ENCODE data around the gene ANO4.

The ANO4 gene

GRCh38 chr12:100789975-100790374 is 4.6 kb upstream of the ANO4 start:
- Histone ChIP-seq H3K27me3 (ENCODE audit: control insufficient read depth in 2 of 2, insufficient read depth in 2 of 2, low read length in 2 of 2) (peaks cover 3 to 8% of the 10 kb centered on the region in 2 donors), H3K9ac (ENCODE audit: low read depth in 1 of 2, low read length in 2 of 2) (no peak overlapping the region), H3K9me3 (ENCODE audit: control insufficient read depth in 2 of 2, low read length in 2 of 2) (no peaks in the 10 kb centered on the region), H3K4me1 (ENCODE audit: control insufficient read depth in 2 of 2, insufficient read depth in 2 of 2, low read length in 2 of 2) (no peaks in the 10 kb centered on the region), H3K27ac (ENCODE audit: low read depth in 2 of 2, low read length in 2 of 2) (no peak overlapping the region), H3K4me3 (ENCODE audit: low read length in 2 of 2) (no peak overlapping the region), H3K36me3 (ENCODE audit: control insufficient read depth in 2 of 2, insufficient read depth in 2 of 2, low read length in 2 of 2) (no peaks in the 10 kb centered on the region)

DNA sequence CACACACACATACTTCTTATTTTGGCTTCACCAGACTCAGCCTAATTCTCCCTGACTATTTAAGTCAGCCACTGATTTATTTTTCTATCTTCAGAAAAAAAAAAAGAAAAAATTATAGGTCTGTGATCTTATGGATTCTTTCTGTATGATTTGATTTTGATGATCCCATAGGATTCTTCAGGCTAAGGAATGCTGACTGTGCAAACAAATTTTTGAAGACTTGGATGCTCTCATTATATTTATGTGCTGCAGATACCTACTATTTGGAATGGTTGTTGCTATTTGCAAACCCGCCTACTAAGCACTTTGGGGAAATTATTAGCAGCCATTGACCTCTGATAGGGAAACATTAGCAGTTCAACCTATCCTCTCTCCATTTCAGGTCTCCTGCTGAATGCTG is 4.0 kb upstream of the ANO4 start:
- H3K9ac ChIP-seq (ENCODE audit: low read depth in 1 of 2, low read length in 2 of 2) = no peak overlapping the region
- no peaks in the 10 kb centered on the region for H3K4me1 ChIP-seq (ENCODE audit: control insufficient read depth in 2 of 2, insufficient read depth in 2 of 2, low read length in 2 of 2)

DNA sequence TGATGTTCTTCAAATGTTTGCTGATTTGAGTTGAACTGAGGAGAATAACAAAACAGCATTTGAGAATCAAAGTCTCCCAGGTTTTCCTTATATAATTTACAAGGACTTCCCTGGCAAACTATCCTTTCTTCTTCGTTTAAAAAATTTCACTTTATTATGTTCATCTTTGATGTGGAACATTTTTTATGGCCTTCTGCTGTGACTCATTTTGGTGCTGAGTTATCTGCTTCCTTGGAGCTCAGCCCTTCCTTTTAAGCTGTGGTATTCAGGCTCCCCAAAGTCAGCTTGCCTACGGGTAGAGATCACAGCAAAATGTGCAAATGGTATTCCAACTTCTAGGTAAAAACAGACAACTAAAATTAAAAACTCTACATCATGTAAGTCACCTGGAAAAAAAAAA is 1.4 kb upstream of the ANO4 start:
- Histone ChIP-seq H3K27ac (ENCODE audit: low read depth in 2 of 2, low read length in 2 of 2) (no peak overlapping the region), H3K9ac (ENCODE audit: low read depth in 1 of 2, low read length in 2 of 2) (no peak overlapping the region), H3K36me3 (ENCODE audit: control insufficient read depth in 2 of 2, insufficient read depth in 2 of 2, low read length in 2 of 2) (no peaks in the 10 kb centered on the region), H3K9me3 (ENCODE audit: control insufficient read depth in 2 of 2, low read length in 2 of 2) (no peaks in the 10 kb centered on the region), H3K4me3 (ENCODE audit: low read length in 2 of 2) (no peak overlapping the region), H3K27me3 (ENCODE audit: control insufficient read depth in 2 of 2, insufficient read depth in 2 of 2, low read length in 2 of 2) (peaks cover 3 to 13% of the 10 kb centered on the region in 2 donors), H3K4me1 (ENCODE audit: control insufficient read depth in 2 of 2, insufficient read depth in 2 of 2, low read length in 2 of 2) (no peaks in the 10 kb centered on the region)

More for the DNA sequence above, 4.0 kb upstream of the ANO4 start:
- no peaks in the 10 kb centered on the region for H3K36me3 ChIP-seq (ENCODE audit: control insufficient read depth in 2 of 2, insufficient read depth in 2 of 2, low read length in 2 of 2)
- no peak overlapping the region for H3K27ac ChIP-seq (ENCODE audit: low read depth in 2 of 2, low read length in 2 of 2)
- H3K4me3 ChIP-seq (ENCODE audit: low read length in 2 of 2) = no peak overlapping the region
- no peaks in the 10 kb centered on the region for H3K9me3 ChIP-seq (ENCODE audit: control insufficient read depth in 2 of 2, low read length in 2 of 2)
- peaks cover 3 to 13% of the 10 kb centered on the region in 2 donors for H3K27me3 ChIP-seq (ENCODE audit: control insufficient read depth in 2 of 2, insufficient read depth in 2 of 2, low read length in 2 of 2)

- no peaks in the 10 kb centered on the region for H3K36me3 ChIP-seq (ENCODE audit: control insufficient read depth in 2 of 2, insufficient read depth in 2 of 2, low read length in 2 of 2)
- H3K4me3 ChIP-seq (ENCODE audit: low read length in 2 of 2) = no peak overlapping the region
- peaks cover 3 to 13% of the 10 kb centered on the region in 2 donors for H3K27me3 ChIP-seq (ENCODE audit: control insufficient read depth in 2 of 2, insufficient read depth in 2 of 2, low read length in 2 of 2)
- H3K27ac ChIP-seq (ENCODE audit: low read depth in 2 of 2, low read length in 2 of 2) = no peak overlapping the region
- no peaks in the 10 kb centered on the region for H3K9me3 ChIP-seq (ENCODE audit: control insufficient read depth in 2 of 2, low read length in 2 of 2)
- no peak overlapping the region for H3K9ac ChIP-seq (ENCODE audit: low read depth in 1 of 2, low read length in 2 of 2)
- no peaks in the 10 kb centered on the region for H3K4me1 ChIP-seq (ENCODE audit: control insufficient read depth in 2 of 2, insufficient read depth in 2 of 2, low read length in 2 of 2)
These were observed 711 bp downstream of the ANO4 start for GRCh38 chr12:100795174-100795799.

DNA sequence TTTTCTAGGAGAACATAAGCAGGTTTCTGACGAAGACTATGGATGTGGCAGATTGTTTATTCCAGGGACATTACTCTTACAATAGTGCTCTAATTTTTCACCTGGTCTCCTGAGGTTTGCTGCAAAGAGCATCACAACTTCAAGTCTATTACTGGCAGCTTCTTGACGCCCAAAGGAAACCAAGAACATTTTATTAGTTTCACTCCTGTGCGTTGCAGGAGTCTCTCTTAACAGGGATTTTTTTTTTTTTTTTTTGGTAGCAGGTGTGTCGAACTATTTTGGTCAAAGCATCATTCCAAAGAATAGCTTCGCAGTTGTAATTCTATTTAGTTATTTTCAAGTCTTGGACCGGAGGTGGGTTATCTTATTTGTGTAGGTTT is 1.2 kb downstream of the ANO4 start:
- H3K27ac ChIP-seq (ENCODE audit: low read depth in 2 of 2, low read length in 2 of 2) = no peak overlapping the region
- no peaks in the 10 kb centered on the region for H3K4me1 ChIP-seq (ENCODE audit: control insufficient read depth in 2 of 2, insufficient read depth in 2 of 2, low read length in 2 of 2)
- no peak overlapping the region for H3K4me3 ChIP-seq (ENCODE audit: low read length in 2 of 2)
- no peak overlapping the region for H3K9ac ChIP-seq (ENCODE audit: low read depth in 1 of 2, low read length in 2 of 2)
- no peaks in the 10 kb centered on the region for H3K9me3 ChIP-seq (ENCODE audit: control insufficient read depth in 2 of 2, low read length in 2 of 2)
- no peaks in the 10 kb centered on the region for H3K36me3 ChIP-seq (ENCODE audit: control insufficient read depth in 2 of 2, insufficient read depth in 2 of 2, low read length in 2 of 2)
- H3K27me3 ChIP-seq (ENCODE audit: control insufficient read depth in 2 of 2, insufficient read depth in 2 of 2, low read length in 2 of 2) = peaks cover 3 to 13% of the 10 kb centered on the region in 2 donors

- Histone ChIP-seq H3K36me3 (ENCODE audit: control insufficient read depth in 2 of 2, insufficient read depth in 2 of 2, low read length in 2 of 2) (no peaks in the 10 kb centered on the region), H3K4me3 (ENCODE audit: low read length in 2 of 2) (no peak overlapping the region), H3K4me1 (ENCODE audit: control insufficient read depth in 2 of 2, insufficient read depth in 2 of 2, low read length in 2 of 2) (no peaks in the 10 kb centered on the region), H3K27me3 (ENCODE audit: control insufficient read depth in 2 of 2, insufficient read depth in 2 of 2, low read length in 2 of 2) (peaks cover 3 to 13% of the 10 kb centered on the region in 2 donors), H3K9me3 (ENCODE audit: control insufficient read depth in 2 of 2, low read length in 2 of 2) (no peaks in the 10 kb centered on the region), H3K27ac (ENCODE audit: low read depth in 2 of 2, low read length in 2 of 2) (no peak overlapping the region), H3K9ac (ENCODE audit: low read depth in 1 of 2, low read length in 2 of 2) (no peak overlapping the region)
These were observed 2.0 kb downstream of the ANO4 start for GRCh38 chr12:100796621-100797020.

GRCh38 chr12:100797246-100797645 is 2.7 kb downstream of the ANO4 start:
- Histone ChIP-seq H3K9me3 (ENCODE audit: control insufficient read depth in 2 of 2, low read length in 2 of 2) (no peaks in the 10 kb centered on the region), H3K4me3 (ENCODE audit: low read length in 2 of 2) (no peak overlapping the region), H3K9ac (ENCODE audit: low read depth in 1 of 2, low read length in 2 of 2) (no peak overlapping the region), H3K27ac (ENCODE audit: low read depth in 2 of 2, low read length in 2 of 2) (no peak overlapping the region), H3K4me1 (ENCODE audit: control insufficient read depth in 2 of 2, insufficient read depth in 2 of 2, low read length in 2 of 2) (no peaks in the 10 kb centered on the region), H3K27me3 (ENCODE audit: control insufficient read depth in 2 of 2, insufficient read depth in 2 of 2, low read length in 2 of 2) (peaks cover 3 to 13% of the 10 kb centered on the region in 2 donors), H3K36me3 (ENCODE audit: control insufficient read depth in 2 of 2, insufficient read depth in 2 of 2, low read length in 2 of 2) (no peaks in the 10 kb centered on the region)

DNA sequence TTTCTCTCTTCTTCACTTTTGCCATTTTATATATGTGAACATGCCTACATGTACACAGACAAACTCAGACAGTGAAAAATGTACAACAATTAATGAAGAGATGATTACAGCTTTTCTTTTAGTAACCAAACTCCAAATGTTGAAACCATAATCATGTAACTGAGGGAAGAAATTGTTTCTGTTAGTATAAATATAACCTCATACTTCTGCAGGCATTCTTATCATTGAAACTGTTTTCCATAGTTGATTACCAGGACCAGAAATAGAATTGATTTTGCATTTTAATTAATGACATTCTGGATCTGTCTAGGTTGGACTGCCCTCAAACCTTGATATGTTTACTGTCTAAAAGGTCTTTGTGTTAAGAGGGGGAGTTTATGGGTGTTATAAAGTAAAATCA is 3.2 kb downstream of the ANO4 start:
- H3K9ac ChIP-seq (ENCODE audit: low read depth in 1 of 2, low read length in 2 of 2) = no peak overlapping the region
- H3K27me3 ChIP-seq (ENCODE audit: control insufficient read depth in 2 of 2, insufficient read depth in 2 of 2, low read length in 2 of 2) = peaks cover 3 to 13% of the 10 kb centered on the region in 2 donors
- H3K36me3 ChIP-seq (ENCODE audit: control insufficient read depth in 2 of 2, insufficient read depth in 2 of 2, low read length in 2 of 2) = no peaks in the 10 kb centered on the region

GRCh38 chr12:100798286-100799160 is 3.9 kb downstream of the ANO4 start:
- Histone ChIP-seq H3K4me1 (ENCODE audit: control insufficient read depth in 2 of 2, insufficient read depth in 2 of 2, low read length in 2 of 2) (no peaks in the 10 kb centered on the region), H3K27ac (ENCODE audit: low read depth in 2 of 2, low read length in 2 of 2) (no peak overlapping the region), H3K27me3 (ENCODE audit: control insufficient read depth in 2 of 2, insufficient read depth in 2 of 2, low read length in 2 of 2) (peaks cover 3 to 13% of the 10 kb centered on the region in 2 donors), H3K36me3 (ENCODE audit: control insufficient read depth in 2 of 2, insufficient read depth in 2 of 2, low read length in 2 of 2) (no peaks in the 10 kb centered on the region), H3K4me3 (ENCODE audit: low read length in 2 of 2) (no peak overlapping the region), H3K9ac (ENCODE audit: low read depth in 1 of 2, low read length in 2 of 2) (no peak overlapping the region), H3K9me3 (ENCODE audit: control insufficient read depth in 2 of 2, low read length in 2 of 2) (no peaks in the 10 kb centered on the region)

More for the DNA sequence above, 3.2 kb downstream of the ANO4 start:
- H3K27ac ChIP-seq (ENCODE audit: low read depth in 2 of 2, low read length in 2 of 2) = no peak overlapping the region
- no peaks in the 10 kb centered on the region for H3K9me3 ChIP-seq (ENCODE audit: control insufficient read depth in 2 of 2, low read length in 2 of 2)
- H3K4me1 ChIP-seq (ENCODE audit: control insufficient read depth in 2 of 2, insufficient read depth in 2 of 2, low read length in 2 of 2) = no peaks in the 10 kb centered on the region
- H3K4me3 ChIP-seq (ENCODE audit: low read length in 2 of 2) = no peak overlapping the region

GRCh38 chr12:100799770-100800169 is 5.2 kb downstream of the ANO4 start:
- H3K36me3 ChIP-seq (ENCODE audit: control insufficient read depth in 2 of 2, insufficient read depth in 2 of 2, low read length in 2 of 2) = no peaks in the 10 kb centered on the region
- H3K9me3 ChIP-seq (ENCODE audit: control insufficient read depth in 2 of 2, low read length in 2 of 2) = no peaks in the 10 kb centered on the region
- no peak overlapping the region for H3K4me3 ChIP-seq (ENCODE audit: low read length in 2 of 2)
- H3K9ac ChIP-seq (ENCODE audit: low read depth in 1 of 2, low read length in 2 of 2) = no peak overlapping the region
- no peak overlapping the region for H3K27ac ChIP-seq (ENCODE audit: low read depth in 2 of 2, low read length in 2 of 2)
- peaks cover under 1 to 7% of the 10 kb centered on the region in 2 donors for H3K27me3 ChIP-seq (ENCODE audit: control insufficient read depth in 2 of 2, insufficient read depth in 2 of 2, low read length in 2 of 2)
- no peaks in the 10 kb centered on the region for H3K4me1 ChIP-seq (ENCODE audit: control insufficient read depth in 2 of 2, insufficient read depth in 2 of 2, low read length in 2 of 2)

Data from mucosa of rectum (tissue), 2 donors.